HG02588 (cell line): ENCODE results near the gene TMEM178B.

Experiments used
- ATAC-seq: cut with Tn5 transposase; IDR thresholded peaks from one replicate; pipeline ENCODE4 v1.9.1; 2021; ENCODE audit warnings: mild to moderate bottlenecking, moderate library complexity; ENCODE audit not compliant: unreplicated experiment

The TMEM178B gene

GRCh38 chr7:141349338-141349737, 275.5 kb downstream of the TMEM178B start:
- no peak for ATAC-seq

- no peak for ATAC-seq
Observed at GRCh38 chr7:141349804-141350203, 275.9 kb downstream of the TMEM178B start.

GRCh38 chr7:141351175-141351574, 277.3 kb downstream of the TMEM178B start:
- no peak for ATAC-seq

- ATAC-seq = no peak
Observed at GRCh38 chr7:141352955-141353354, 279.1 kb downstream of the TMEM178B start.

GRCh38 chr7:141354251-141354650, 280.4 kb downstream of the TMEM178B start:
- ATAC-seq = no peak

- ATAC-seq = no peak
Observed at GRCh38 chr7:141355032-141355431, 281.2 kb downstream of the TMEM178B start.

- no peak for ATAC-seq
Observed at GRCh38 chr7:141356161-141356560, 282.3 kb downstream of the TMEM178B start.

- no peak for ATAC-seq
Observed at GRCh38 chr7:141358386-141358785, 284.5 kb downstream of the TMEM178B start.

GRCh38 chr7:141359262-141359661, 285.4 kb downstream of the TMEM178B start:
- ATAC-seq = no peak

- no peak for ATAC-seq
Observed at GRCh38 chr7:141359740-141360415, 286.0 kb downstream of the TMEM178B start.

- no peak for ATAC-seq
Observed at GRCh38 chr7:141360416-141360760, 286.5 kb downstream of the TMEM178B start.

GRCh38 chr7:141360803-141361202, 286.9 kb downstream of the TMEM178B start:
- no peak for ATAC-seq

GRCh38 chr7:141361479-141361878, 287.6 kb downstream of the TMEM178B start:
- no peak for ATAC-seq

- ATAC-seq = no peak
Observed at GRCh38 chr7:141361960-141362359, 288.1 kb downstream of the TMEM178B start.

- ATAC-seq = no peak
Observed at GRCh38 chr7:141362580-141363435, 288.9 kb downstream of the TMEM178B start.

- ATAC-seq = no peak
Observed at GRCh38 chr7:141363748-141364147, 289.9 kb downstream of the TMEM178B start.

- no peak for ATAC-seq
Observed at GRCh38 chr7:141366091-141366621, 292.3 kb downstream of the TMEM178B start.

- ATAC-seq = no peak
Observed at GRCh38 chr7:141369422-141369821, 295.6 kb downstream of the TMEM178B start.

GRCh38 chr7:141370178-141370577, 296.3 kb downstream of the TMEM178B start:
- ATAC-seq = no peak

GRCh38 chr7:141370650-141371049, 296.8 kb downstream of the TMEM178B start:
- no peak for ATAC-seq

GRCh38 chr7:141374425-141374824, 300.6 kb downstream of the TMEM178B start:
- no peak for ATAC-seq

- ATAC-seq = no peak
Observed at GRCh38 chr7:141375442-141375841, 301.6 kb downstream of the TMEM178B start.
